HUES6 (cell line): ENCODE results near the gene GATA6.
"Not testable (repeated sequence)": the region's sequence is repeated elsewhere in the genome, so short reads cannot be mapped to it uniquely, and the experiment has no call there.

Experiments
- H3K27ac ChIP-seq: 2 replicates; pipeline ENCODE4 v1.7.0; 2013; ENCODE audit warnings: low read depth, mild to moderate bottlenecking, low read length, inconsistent platforms
- H3K27me3 ChIP-seq: 2 replicates; pipeline ENCODE4 v1.6.1; 2013; ENCODE audit warnings: low read length; ENCODE audit not compliant: control insufficient read depth, insufficient read depth
- H3K36me3 ChIP-seq: 2 replicates; pipeline ENCODE4 v1.6.1; 2013; ENCODE audit warnings: low read length; ENCODE audit not compliant: control insufficient read depth, insufficient read depth
- H3K4me1 ChIP-seq: 2 replicates; pipeline ENCODE4 v1.6.1; 2013; ENCODE audit warnings: low read length; ENCODE audit not compliant: control insufficient read depth, insufficient read depth
- H3K4me3 ChIP-seq: 2 replicates; pipeline ENCODE4 v1.5.1; 2013; ENCODE audit warnings: low read depth, low read length
- H3K9ac ChIP-seq: one replicate; pipeline ENCODE4 v1.6.1; 2013; ENCODE audit warnings: mild to moderate bottlenecking, low read length
- H3K9me3 ChIP-seq: 2 replicates; pipeline ENCODE4 v1.6.1; 2013; ENCODE audit warnings: low read depth, low read length; ENCODE audit not compliant: control insufficient read depth, insufficient read depth

GATA6 gene

GRCh38 chr18:22193466-22193865, 24.1 kb downstream of the GATA6 start:
- Histone ChIP-seq H3K27ac (no peak overlapping the region; the same call in 1 of the 2 replicates), H3K9me3 (no peaks in the 10 kb centered on the region), H3K4me3 (no peak overlapping the region), H3K4me1 (peaks cover 25% of the 10 kb centered on the region), H3K27me3 (no peaks in the 10 kb centered on the region), H3K36me3 (no peaks in the 10 kb centered on the region; the same call in 1 of the 2 replicates), H3K9ac (peak overlapping the region; percentile 11)

- H3K27ac ChIP-seq, result no peak overlapping the region; the same call in 1 of the 2 replicates
- no peaks in the 10 kb centered on the region for H3K27me3 ChIP-seq
- H3K9me3 ChIP-seq, result no peaks in the 10 kb centered on the region
- peaks cover 25% of the 10 kb centered on the region for H3K4me1 ChIP-seq
- H3K36me3 ChIP-seq, result no peaks in the 10 kb centered on the region; the same call in 1 of the 2 replicates
- no peak overlapping the region for H3K4me3 ChIP-seq
- H3K9ac ChIP-seq, result no peak overlapping the region
Observed at GRCh38 chr18:22194151-22194598, 24.8 kb downstream of the GATA6 start.

GRCh38 chr18:22195052-22195451, 25.7 kb downstream of the GATA6 start:
- Histone ChIP-seq H3K36me3 (no peaks in the 10 kb centered on the region; the same call in 1 of the 2 replicates), H3K4me3 (no peak overlapping the region), H3K9me3 (no peaks in the 10 kb centered on the region), H3K27ac (no peak overlapping the region), H3K9ac (no peak overlapping the region), H3K27me3 (no peaks in the 10 kb centered on the region), H3K4me1 (peaks cover 25% of the 10 kb centered on the region)

GRCh38 chr18:22196943-22197342, 27.6 kb downstream of the GATA6 start:
- not testable (repeated sequence) for H3K36me3 ChIP-seq

GRCh38 chr18:22197668-22198067, 28.3 kb downstream of the GATA6 start:
- Histone ChIP-seq H3K4me1 (peaks cover 25% of the 10 kb centered on the region), H3K4me3 (no peak overlapping the region), H3K9ac (no peak overlapping the region), H3K9me3 (no peaks in the 10 kb centered on the region), H3K36me3 (no peaks in the 10 kb centered on the region; the same call in 1 of the 2 replicates), H3K27ac (no peak overlapping the region), H3K27me3 (0 out of 2 replicates have a peak, but pooled peaks cover 2% of the 10 kb centered on the region)

More at GRCh38 chr18:22196943-22197342, 27.6 kb downstream of the GATA6 start:
- not testable (repeated sequence) for H3K27ac ChIP-seq, H3K9me3 ChIP-seq, H3K4me3 ChIP-seq, H3K9ac ChIP-seq, H3K27me3 ChIP-seq
- H3K4me1 ChIP-seq, result peaks cover 25% of the 10 kb centered on the region

GRCh38 chr18:22198163-22198562, 28.8 kb downstream of the GATA6 start:
- H3K9ac ChIP-seq, result no peak overlapping the region
- no peaks in the 10 kb centered on the region; the same call in 1 of the 2 replicates for H3K36me3 ChIP-seq
- H3K27ac ChIP-seq, result no peak overlapping the region
- no peak overlapping the region for H3K4me3 ChIP-seq
- peaks cover 20% of the 10 kb centered on the region for H3K4me1 ChIP-seq
- no peaks in the 10 kb centered on the region for H3K9me3 ChIP-seq
- H3K27me3 ChIP-seq, result 0 out of 2 replicates have a peak, but pooled peaks cover 2% of the 10 kb centered on the region

- Histone ChIP-seq H3K4me3 (no peak overlapping the region), H3K9me3 (no peaks in the 10 kb centered on the region), H3K36me3 (no peaks in the 10 kb centered on the region; the same call in 1 of the 2 replicates), H3K9ac (no peak overlapping the region), H3K4me1 (peaks cover 12% of the 10 kb centered on the region), H3K27me3 (peaks cover 7% of the 10 kb centered on the region), H3K27ac (no peak overlapping the region)
Observed at GRCh38 chr18:22199005-22199404, 29.6 kb downstream of the GATA6 start.

GRCh38 chr18:22200611-22201225, 31.3 kb downstream of the GATA6 start:
- Histone ChIP-seq H3K27ac (no peak overlapping the region), H3K4me1 (peaks cover 5% of the 10 kb centered on the region), H3K9ac (no peak overlapping the region), H3K4me3 (no peak overlapping the region), H3K27me3 (peaks cover 21% of the 10 kb centered on the region), H3K36me3 (no peaks in the 10 kb centered on the region; the same call in 1 of the 2 replicates), H3K9me3 (no peaks in the 10 kb centered on the region)

- Histone ChIP-seq H3K4me1 (no peaks in the 10 kb centered on the region; the same call in 1 of the 2 replicates), H3K27ac (no peak overlapping the region), H3K9me3 (no peaks in the 10 kb centered on the region), H3K36me3 (no peaks in the 10 kb centered on the region), H3K27me3 (peaks cover 34% of the 10 kb centered on the region), H3K4me3 (no peak overlapping the region), H3K9ac (no peak overlapping the region)
Observed at GRCh38 chr18:22203035-22203434, 33.6 kb downstream of the GATA6 start.

GRCh38 chr18:22203536-22204213, 34.3 kb downstream of the GATA6 start:
- no peak overlapping the region for H3K9ac ChIP-seq
- H3K9me3 ChIP-seq, result no peaks in the 10 kb centered on the region
- H3K4me3 ChIP-seq, result no peak overlapping the region
- no peaks in the 10 kb centered on the region for H3K36me3 ChIP-seq
- H3K27ac ChIP-seq, result no peak overlapping the region
- H3K27me3 ChIP-seq, result peaks cover 34% of the 10 kb centered on the region
- no peaks in the 10 kb centered on the region for H3K4me1 ChIP-seq

GRCh38 chr18:22204214-22204536, 34.8 kb downstream of the GATA6 start:
- no peak overlapping the region for H3K9ac ChIP-seq
- H3K36me3 ChIP-seq, result no peaks in the 10 kb centered on the region
- no peak overlapping the region for H3K27ac ChIP-seq
- H3K4me3 ChIP-seq, result no peak overlapping the region
- H3K27me3 ChIP-seq, result peaks cover 34% of the 10 kb centered on the region
- no peaks in the 10 kb centered on the region for H3K4me1 ChIP-seq
- no peaks in the 10 kb centered on the region for H3K9me3 ChIP-seq
